MM.1S (cell line): ENCODE data around the gene DENND5A.
"Not testable (repeated sequence)": the region's sequence is repeated elsewhere in the genome, so short reads cannot be mapped to it uniquely, and the experiment has no call there.

Source experiments
- DNase-seq: peaks from one replicate; pipeline ENCODE4 v3.0.0-alpha.2; 2015
- H2AFZ ChIP-seq: fragments of 300-600 bp; sonication (generic); 2 replicates; pipeline ENCODE4 v1.6.0; 2016; ENCODE audit warnings: antibody characterized with exemption, low read length
- H3F3A ChIP-seq: fragments of 300-600 bp; sonication (generic); 2 replicates; pipeline ENCODE4 v1.6.1; 2016; ENCODE audit warnings: mild to moderate bottlenecking, antibody characterized with exemption, low read length, moderate library complexity, mixed read lengths; ENCODE audit not compliant: insufficient read depth
- H3K27ac ChIP-seq: fragments of 300-600 bp; sonication (generic); 2 replicates; pipeline ENCODE4 v1.5.1; 2016; ENCODE audit warnings: mild to moderate bottlenecking, low read length
- H3K27me3 ChIP-seq: fragments of 300-600 bp; sonication (generic); replicated peaks from 2 replicates; pipeline ENCODE4 v1.6.0; 2016; ENCODE audit warnings: low read length; ENCODE audit not compliant: insufficient read depth
- H3K36me3 ChIP-seq: fragments of 300-600 bp; sonication (generic); replicated peaks from 2 replicates; pipeline ENCODE4 v1.6.1; 2016; ENCODE audit warnings: mild to moderate bottlenecking, low read length, mixed read lengths; ENCODE audit not compliant: insufficient read depth
- H3K4me1 ChIP-seq: fragments of 300-600 bp; sonication (generic); 2 replicates; pipeline ENCODE4 v1.6.1; 2016; ENCODE audit warnings: low read length, mixed read lengths
- H3K4me2 ChIP-seq: fragments of 300-600 bp; sonication (generic); 2 replicates; pipeline ENCODE4 v1.6.0; 2016; ENCODE audit warnings: low read depth, low read length
- H3K4me3 ChIP-seq: fragments of 300-600 bp; sonication (generic); 2 replicates; pipeline ENCODE4 v1.5.1; 2016; ENCODE audit warnings: low read length, mixed read lengths
- H3K79me2 ChIP-seq: fragments of 300-600 bp; sonication (generic); 2 replicates; pipeline ENCODE4 v1.6.1; 2016; ENCODE audit warnings: mixed run types, low read length, mixed read lengths
- H3K9ac ChIP-seq: fragments of 300-600 bp; sonication (generic); 2 replicates; pipeline ENCODE4 v1.6.1; 2016; ENCODE audit warnings: low read length, mixed read lengths
- H3K9me2 ChIP-seq: fragments of 300-600 bp; sonication (generic); replicated peaks from 2 replicates; pipeline ENCODE4 v1.6.1; 2016; ENCODE audit warnings: mild to moderate bottlenecking, low read length, mixed read lengths; ENCODE audit not compliant: insufficient read depth
- H3K9me3 ChIP-seq: fragments of 300-600 bp; sonication (generic); replicated peaks from 2 replicates; pipeline ENCODE4 v1.6.1; 2016; ENCODE audit warnings: mild to moderate bottlenecking, low read length, mixed read lengths; ENCODE audit not compliant: insufficient read depth
- H4K20me1 ChIP-seq: fragments of 300-600 bp; sonication (generic); 2 replicates; pipeline ENCODE4 v1.6.1; 2016; ENCODE audit warnings: mild to moderate bottlenecking, low read length, moderate library complexity, mixed read lengths; ENCODE audit not compliant: insufficient read depth
- CTCF ChIP-seq: fragments of 300-600 bp; sonication (generic); IDR thresholded peaks from 2 replicates; pipeline ENCODE4 v1.5.1; 2016; ENCODE audit warnings: antibody characterized with exemption, low read length, mixed read lengths
- EZH2 ChIP-seq: fragments of 300-600 bp; sonication (generic); optimal IDR thresholded peaks from 2 replicates; pipeline ENCODE3; 2017; ENCODE audit warnings: low read depth, mild to moderate bottlenecking, antibody characterized with exemption, low read length, mixed read lengths
- EZH2phosphoT487 ChIP-seq: fragments of 300-600 bp; sonication (generic); IDR thresholded peaks from 2 replicates; pipeline ENCODE4 v1.6.1; 2018; ENCODE audit warnings: antibody characterized with exemption, low read length

Gene DENND5A

GRCh38 chr11:9263840-9264315 is 1.3 kb downstream of the DENND5A start:
- Histone ChIP-seq H3K4me3 (peak overlapping the region; percentile 49), H3K4me1 (peaks cover 17% of the 10 kb centered on the region), H2AFZ (no peak overlapping the region), H3K27me3 (peaks cover 34% of the 10 kb centered on the region), H3K79me2 (no peaks in the 10 kb centered on the region), H3K9ac (no peak overlapping the region), H3K27ac (no peak overlapping the region), H3K4me2 (peak overlapping the region; percentile 83), H3K9me2 (no peaks in the 10 kb centered on the region), H4K20me1 (no peaks in the 10 kb centered on the region), H3F3A (peaks cover 14% of the 10 kb centered on the region), H3K9me3 (no peaks in the 10 kb centered on the region), H3K36me3 (no peaks in the 10 kb centered on the region)
- DNase-seq: peak; percentile 84
- TF ChIP-seq CTCF (no peak), EZH2 (no peak), EZH2phosphoT487 (no peak)

GRCh38 chr11:9260838-9261146 is 4.4 kb downstream of the DENND5A start:
- H3K79me2 ChIP-seq, H3K9me3 ChIP-seq, H3K9me2 ChIP-seq, H3K9ac ChIP-seq, H2AFZ ChIP-seq, H3K4me2 ChIP-seq, H4K20me1 ChIP-seq, H3K27ac ChIP-seq, H3K4me3 ChIP-seq, H3K36me3 ChIP-seq: not testable (repeated sequence)
- Histone ChIP-seq H3K4me1 (peaks cover 17% of the 10 kb centered on the region), H3F3A (peaks cover 14% of the 10 kb centered on the region), H3K27me3 (peaks cover 22% of the 10 kb centered on the region)
- peak; percentile 77 for DNase-seq

- Histone ChIP-seq H3K27me3 (peaks cover 16% of the 10 kb centered on the region), H3K9me2 (no peaks in the 10 kb centered on the region), H4K20me1 (no peaks in the 10 kb centered on the region), H3K4me1 (peaks cover 17% of the 10 kb centered on the region), H2AFZ (no peak overlapping the region), H3K9ac (no peak overlapping the region), H3K36me3 (no peaks in the 10 kb centered on the region), H3K9me3 (no peaks in the 10 kb centered on the region), H3K27ac (no peak overlapping the region), H3K4me2 (no peak overlapping the region), H3K79me2 (no peaks in the 10 kb centered on the region), H3K4me3 (no peak overlapping the region), H3F3A (peaks cover 14% of the 10 kb centered on the region)
- DNase-seq: no peak
- TF ChIP-seq CTCF (peak; percentile 39), EZH2phosphoT487 (no peak)
Measured at GRCh38 chr11:9259981-9260837, 4.9 kb downstream of the DENND5A start.

GRCh38 chr11:9258279-9258678 is 6.9 kb downstream of the DENND5A start:
- not testable (repeated sequence) for DNase-seq, H3K4me3 ChIP-seq, H3F3A ChIP-seq, H3K9me2 ChIP-seq, H4K20me1 ChIP-seq, H3K36me3 ChIP-seq, H2AFZ ChIP-seq, H3K4me2 ChIP-seq, H3K9ac ChIP-seq, H3K9me3 ChIP-seq, H3K27ac ChIP-seq, H3K27me3 ChIP-seq, H3K79me2 ChIP-seq
- H3K4me1 ChIP-seq: peaks cover 13% of the 10 kb centered on the region
